OCI-LY3 (cell line): ENCODE measurements around the gene SERGEF.

Source experiments
- CTCF ChIP-seq: fragments of 200-600, 300-600 bp; sonication (generic); IDR thresholded peaks from 2 replicates; pipeline ENCODE4 v1.5.1; 2014; ENCODE audit warnings: antibody characterized with exemption, low read length, low read depth
- EZH2phosphoT487 ChIP-seq: fragments of 200-600 bp; shearing (Covaris generic); IDR thresholded peaks from 2 replicates; pipeline ENCODE4 v1.6.1; 2018; ENCODE audit warnings: antibody characterized with exemption, mixed run types, low read depth

DNA sequence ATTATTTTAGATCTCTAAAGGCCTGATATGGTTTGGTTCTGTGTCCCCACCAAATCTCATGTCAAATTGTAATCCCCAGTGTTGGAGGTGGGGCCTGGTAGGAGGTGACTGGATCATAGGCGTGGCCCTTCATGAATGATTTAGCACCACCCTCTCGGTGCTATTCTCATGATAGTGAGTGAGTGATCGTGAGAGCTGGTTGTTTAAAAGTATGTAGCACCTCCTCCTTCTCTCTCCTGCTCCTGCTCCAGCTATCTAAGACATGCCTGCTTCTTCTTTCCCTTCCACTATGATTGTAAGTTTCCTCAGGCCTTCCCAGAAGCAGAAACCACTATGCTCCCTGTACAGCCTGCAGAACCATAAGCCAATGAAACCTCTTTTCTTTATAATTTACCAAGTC lies 114.1 kb downstream of the SERGEF start:
- TF ChIP-seq CTCF (no peak), EZH2phosphoT487 (no peak)
